Gastroesophageal sphincter (tissue), 4 donors: ENCODE measurements around the gene OR5M10. TPM values are rescaled to one million over a fixed set of nuclear protein-coding genes. Genes with fewer than 3 reads are reported as not detected.

Source experiments
- ATAC-seq: fragments of 150-250 bp; one replicate; pipeline ENCODE4 v1.9.1; 2016; ENCODE audit warnings: mild to moderate bottlenecking, moderate library complexity
- H3K27ac ChIP-seq, 4 donors: fragments of 200-600 bp; sonication (generic) in 3 of 4; 1 replicate in 3 of 4; 2 replicates in 1 of 4; pipeline ENCODE4 v1.5.1; 2016 to 2019
- H3K27me3 ChIP-seq: fragments of 200-600 bp; sonication (generic); one replicate; pipeline ENCODE4 v1.5.1; 2019
- H3K36me3 ChIP-seq, 2 donors: fragments of 200-600 bp; sonication (generic); one replicate each; pipeline ENCODE4 v1.5.1; 2019; ENCODE audit warnings: control low read depth in 1 of 2
- H3K4me1 ChIP-seq, 3 donors: fragments of 200-600 bp; sonication (generic); 1 replicate in 2 of 3; 2 replicates in 1 of 3; pipeline ENCODE4 v1.5.1; 2016 to 2019; ENCODE audit warnings: control low read depth in 2 of 3
- H3K4me3 ChIP-seq, 2 donors: fragments of 200-600 bp; sonication (generic); one replicate each; pipeline ENCODE4 v1.5.1; 2019; ENCODE audit warnings: mild to moderate bottlenecking in 1 of 2, moderate library complexity in 1 of 2
- H3K9me3 ChIP-seq, 3 donors: fragments of 200-600 bp; sonication (generic); one replicate each; pipeline ENCODE4 v1.5.1; 2017 to 2019; ENCODE audit warnings: control low read depth in 2 of 3
- EP300 ChIP-seq: sonication (generic); formaldehyde crosslinking; IDR thresholded peaks from one replicate; pipeline ENCODE4 v1.6.1; 2017; ENCODE audit warnings: antibody characterized with exemption, mild to moderate bottlenecking
- POLR2A ChIP-seq, 2 donors: fragments of 450-650 bp; IDR thresholded peaks; one replicate each; pipeline ENCODE4 v1.6.1; 2017; ENCODE audit warnings: antibody characterized with exemption in 2 of 2, mild to moderate bottlenecking in 2 of 2, moderate library complexity in 1 of 2
- POLR2AphosphoS5 ChIP-seq: sonication (generic); formaldehyde crosslinking; IDR thresholded peaks from one replicate; pipeline ENCODE4 v1.6.1; 2017; ENCODE audit warnings: antibody characterized with exemption
- WGBS, 2 donors: methylation state at CpG; one replicate each; pipeline ENCODE4 v1.1.5; 2018; ENCODE audit warnings: low coverage in 1 of 2; 5-methylcytosine and 5-hydroxymethylcytosine counted together
- total RNA-seq, 4 donors: library from RNA; depleted of rRNA; stranded (reverse); fragments of >200 nt; gene quantifications; one replicate each; pipeline ENCODE4 v1.1.0, GENCODE V29; 2016
- TF ChIP-seq, protein P1 (sequence below), 4 experiments: fragments of 200-600 bp in 2 of 4; fragments of 450-650 bp in 2 of 4; sonication (generic) in 1 of 4; IDR thresholded peaks; one replicate each; pipeline ENCODE4 v1.5.1; 2017 to 2019; ENCODE audit warnings: antibody characterized with exemption in 4 of 4, mild to moderate bottlenecking in 2 of 4, moderate library complexity in 2 of 4

The OR5M10 gene
- total RNA-seq, 4 donors from 2014 or later: not detected

- WGBS, 2 donors: 65 to 74% methylated on average over 3 of the region's 3 CpGs
- ATAC-seq: no peak
- Histone ChIP-seq H3K9me3 (no peaks in the 10 kb centered on the region), H3K27ac (no peak overlapping the region), H3K36me3 (no peaks in the 10 kb centered on the region), H3K4me1 (no peaks in the 10 kb centered on the region), H3K27me3 (no peaks in the 10 kb centered on the region), H3K4me3 (no peak overlapping the region)
- TF ChIP-seq, protein P1, sequence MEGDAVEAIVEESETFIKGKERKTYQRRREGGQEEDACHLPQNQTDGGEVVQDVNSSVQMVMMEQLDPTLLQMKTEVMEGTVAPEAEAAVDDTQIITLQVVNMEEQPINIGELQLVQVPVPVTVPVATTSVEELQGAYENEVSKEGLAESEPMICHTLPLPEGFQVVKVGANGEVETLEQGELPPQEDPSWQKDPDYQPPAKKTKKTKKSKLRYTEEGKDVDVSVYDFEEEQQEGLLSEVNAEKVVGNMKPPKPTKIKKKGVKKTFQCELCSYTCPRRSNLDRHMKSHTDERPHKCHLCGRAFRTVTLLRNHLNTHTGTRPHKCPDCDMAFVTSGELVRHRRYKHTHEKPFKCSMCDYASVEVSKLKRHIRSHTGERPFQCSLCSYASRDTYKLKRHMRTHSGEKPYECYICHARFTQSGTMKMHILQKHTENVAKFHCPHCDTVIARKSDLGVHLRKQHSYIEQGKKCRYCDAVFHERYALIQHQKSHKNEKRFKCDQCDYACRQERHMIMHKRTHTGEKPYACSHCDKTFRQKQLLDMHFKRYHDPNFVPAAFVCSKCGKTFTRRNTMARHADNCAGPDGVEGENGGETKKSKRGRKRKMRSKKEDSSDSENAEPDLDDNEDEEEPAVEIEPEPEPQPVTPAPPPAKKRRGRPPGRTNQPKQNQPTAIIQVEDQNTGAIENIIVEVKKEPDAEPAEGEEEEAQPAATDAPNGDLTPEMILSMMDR (IDR thresholded peaks at IDR 0.05): no peak
- no peak for TF ChIP-seq EP300
- TF ChIP-seq POLR2A (IDR thresholded peaks at IDR 0.05): no peak
- no peak for TF ChIP-seq POLR2AphosphoS5
Measured at GRCh38 chr11:56533054-56533740, 44.3 kb downstream of the OR5M10 start.

DNA sequence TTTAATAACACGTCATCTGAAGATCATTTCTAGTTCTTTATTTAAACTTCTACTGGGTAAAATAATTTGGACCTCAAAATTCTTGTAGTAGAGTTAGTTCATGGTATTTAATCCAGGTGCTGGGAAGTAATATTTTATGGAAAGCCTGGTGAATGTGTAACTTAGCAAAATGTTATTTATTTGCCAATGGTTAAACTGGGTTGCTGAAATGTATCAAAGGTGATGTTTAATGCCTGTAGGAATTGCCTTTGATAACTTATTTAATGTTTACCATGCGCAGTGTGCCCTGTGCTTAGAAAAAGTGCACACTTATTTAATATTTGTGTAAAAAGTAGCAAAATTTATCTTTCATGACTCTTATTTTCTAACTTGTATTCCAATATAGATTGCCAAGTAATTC, 45.7 kb downstream of the OR5M10 start:
- WGBS, 2 donors: 79 to 81% methylated on average over 2 of the region's 2 CpGs
- TF ChIP-seq EP300 (no peak), POLR2A (IDR thresholded peaks at IDR 0.05) (no peak), POLR2AphosphoS5 (no peak)
- TF ChIP-seq, protein P1 (IDR thresholded peaks at IDR 0.05): no peak
- H3K9me3 ChIP-seq: no peaks in the 10 kb centered on the region
- no peak overlapping the region for H3K4me3 ChIP-seq
- no peaks in the 10 kb centered on the region for H3K27me3 ChIP-seq
- H3K4me1 ChIP-seq: no peaks in the 10 kb centered on the region
- H3K27ac ChIP-seq: no peak overlapping the region
- ATAC-seq: no peak
- H3K36me3 ChIP-seq: no peaks in the 10 kb centered on the region

Other genes with a start within 250 kb of the OR5M10 start
- not detected for gene OR8K1, start 231.7 kb downstream of the OR5M10 start, total RNA-seq
- not detected for gene OR8J1, start 223.4 kb downstream of the OR5M10 start, total RNA-seq
- gene OR8U1, start 202.1 kb downstream of the OR5M10 start, total RNA-seq: not detected
- not detected for gene OR5AL1, start 165.0 kb downstream of the OR5M10 start, total RNA-seq
- gene OR5M3, start 104.4 kb downstream of the OR5M10 start, total RNA-seq: not detected
- not detected for gene OR5M8, start 86.4 kb downstream of the OR5M10 start, total RNA-seq
- not detected for gene OR5M11, start 34.5 kb downstream of the OR5M10 start, total RNA-seq
- under 1 TPM in 1 of 4 donors, not detected in 3; 0.08 TPM for gene OR5M1, start 37.2 kb upstream of the OR5M10 start, total RNA-seq
- gene OR5AP2, start 64.7 kb upstream of the OR5M10 start, total RNA-seq: not detected
- not detected for gene OR5AR1, start 86.0 kb upstream of the OR5M10 start, total RNA-seq
- not detected for gene OR9G1, start 121.4 kb upstream of the OR5M10 start, total RNA-seq
- gene OR9G4, start 171.0 kb upstream of the OR5M10 start, total RNA-seq: not detected